ENCODE measurements around the gene SOCS7. TPM values are rescaled to one million over a fixed set of nuclear protein-coding genes. Genes with fewer than 3 reads are reported as not detected.
A peak's percentile ranks its signal among the peaks of the same experiment; 100 is the strongest.

SOCS7 gene
- total and polyA plus RNA-seq, 2 experiments from 2014 or later, result 1.3 to 6.8 TPM

- no peak overlapping the region for H3K9ac ChIP-seq
- no peaks in the 10 kb centered on the region for H3K4me1 ChIP-seq (ENCODE audit: insufficient read depth)
- H3K27me3 ChIP-seq (replicated peaks; ENCODE audit: insufficient read depth), result no peaks in the 10 kb centered on the region
- no peaks in the 10 kb centered on the region for H3K36me3 ChIP-seq (ENCODE audit: low read depth)
- no peaks in the 10 kb centered on the region for H3F3A ChIP-seq (ENCODE audit: insufficient read depth)
- no peak overlapping the region for H3K27ac ChIP-seq
- peak; percentile 38 for DNase-seq
- WGBS, 2 experiments (ENCODE audit: low coverage in 1 of 2, low lambda C conversion rate in 2 of 2, missing lambda C conversion rate in 2 of 2), result 41 to 42% methylated on average over 12 of the region's 12 CpGs
- no peaks in the 10 kb centered on the region for H3K79me2 ChIP-seq (ENCODE audit: insufficient read depth)
- in situ Hi-C loops (cut with MboI), result no loop called here
- no peak overlapping the region for H3K4me3 ChIP-seq
- H3K9me3 ChIP-seq (ENCODE audit: low read depth), result no peaks in the 10 kb centered on the region
- no peak overlapping the region for H3K4me2 ChIP-seq (ENCODE audit: unreplicated experiment)
- no peaks in the 10 kb centered on the region for H3K9me2 ChIP-seq (ENCODE audit: insufficient read depth)
- TF ChIP-seq EZH2 (IDR thresholded peaks at IDR 0.05; ENCODE audit: insufficient read depth, poor library complexity, severe bottlenecking) (no peak), EZH2phosphoT487 (IDR thresholded peaks at IDR 0.05; ENCODE audit: insufficient read depth, low read depth) (no peak)
- no peaks in the 10 kb centered on the region for H4K20me1 ChIP-seq (ENCODE audit: insufficient read depth)
- H2AFZ ChIP-seq, result no peak overlapping the region
Measured at GRCh38 chr17:38333635-38334295, 17.9 kb upstream of the SOCS7 start.

GRCh38 chr17:38334480-38335364 lies 16.9 kb upstream of the SOCS7 start:
- Histone ChIP-seq H3K4me2 (ENCODE audit: unreplicated experiment) (no peak overlapping the region), H3K9me2 (ENCODE audit: insufficient read depth) (no peaks in the 10 kb centered on the region), H3K27me3 (replicated peaks; ENCODE audit: insufficient read depth) (no peaks in the 10 kb centered on the region), H3K9ac (no peak overlapping the region), H3K4me3 (no peak overlapping the region), H3F3A (ENCODE audit: insufficient read depth) (no peaks in the 10 kb centered on the region), H3K4me1 (ENCODE audit: insufficient read depth) (no peaks in the 10 kb centered on the region), H3K27ac (no peak overlapping the region), H3K9me3 (ENCODE audit: low read depth) (no peaks in the 10 kb centered on the region), H3K79me2 (ENCODE audit: insufficient read depth) (no peaks in the 10 kb centered on the region), H3K36me3 (ENCODE audit: low read depth) (no peaks in the 10 kb centered on the region), H2AFZ (no peak overlapping the region), H4K20me1 (ENCODE audit: insufficient read depth) (no peaks in the 10 kb centered on the region)
- 76 to 78% methylated on average over 27 to 29 of the region's 30 CpGs for WGBS, 2 experiments (ENCODE audit: low coverage in 1 of 2, low lambda C conversion rate in 2 of 2, missing lambda C conversion rate in 2 of 2)
- DNase-seq, result no peak
- no peak for TF ChIP-seq EZH2 (IDR thresholded peaks at IDR 0.05; ENCODE audit: insufficient read depth, poor library complexity, severe bottlenecking)
- no peak for TF ChIP-seq EZH2phosphoT487 (IDR thresholded peaks at IDR 0.05; ENCODE audit: insufficient read depth, low read depth)
- in situ Hi-C loops (cut with MboI), result no loop called here

GRCh38 chr17:38336838-38337237 lies 14.8 kb upstream of the SOCS7 start:
- Histone ChIP-seq H2AFZ (no peak overlapping the region), H3K4me2 (ENCODE audit: unreplicated experiment) (no peak overlapping the region), H3K27me3 (replicated peaks; ENCODE audit: insufficient read depth) (no peaks in the 10 kb centered on the region), H3K9me3 (ENCODE audit: low read depth) (no peaks in the 10 kb centered on the region), H4K20me1 (ENCODE audit: insufficient read depth) (no peaks in the 10 kb centered on the region), H3K9me2 (ENCODE audit: insufficient read depth) (no peaks in the 10 kb centered on the region), H3K79me2 (ENCODE audit: insufficient read depth) (no peaks in the 10 kb centered on the region), H3K27ac (no peak overlapping the region), H3K4me1 (ENCODE audit: insufficient read depth) (no peaks in the 10 kb centered on the region), H3F3A (ENCODE audit: insufficient read depth) (no peaks in the 10 kb centered on the region), H3K4me3 (no peak overlapping the region), H3K9ac (no peak overlapping the region), H3K36me3 (ENCODE audit: low read depth) (no peaks in the 10 kb centered on the region)
- DNase-seq, result no peak
- WGBS, 2 experiments (ENCODE audit: low coverage in 1 of 2, low lambda C conversion rate in 2 of 2, missing lambda C conversion rate in 2 of 2), result 80 to 84% methylated on average over 11 of the region's 11 CpGs
- in situ Hi-C loops (cut with MboI), result no loop called here
- TF ChIP-seq EZH2phosphoT487 (IDR thresholded peaks at IDR 0.05; ENCODE audit: insufficient read depth, low read depth) (no peak), EZH2 (IDR thresholded peaks at IDR 0.05; ENCODE audit: insufficient read depth, poor library complexity, severe bottlenecking) (no peak)

- in situ Hi-C loops (cut with MboI), result no loop called here
- Histone ChIP-seq H3K4me2 (ENCODE audit: unreplicated experiment) (no peak overlapping the region), H3K79me2 (ENCODE audit: insufficient read depth) (no peaks in the 10 kb centered on the region), H3K4me1 (ENCODE audit: insufficient read depth) (no peaks in the 10 kb centered on the region), H3K27ac (no peak overlapping the region), H3K9ac (no peak overlapping the region), H4K20me1 (ENCODE audit: insufficient read depth) (no peaks in the 10 kb centered on the region), H3K9me2 (ENCODE audit: insufficient read depth) (no peaks in the 10 kb centered on the region), H2AFZ (no peak overlapping the region), H3K4me3 (no peak overlapping the region), H3K9me3 (ENCODE audit: low read depth) (no peaks in the 10 kb centered on the region), H3F3A (ENCODE audit: insufficient read depth) (no peaks in the 10 kb centered on the region), H3K27me3 (replicated peaks; ENCODE audit: insufficient read depth) (no peaks in the 10 kb centered on the region), H3K36me3 (ENCODE audit: low read depth) (no peaks in the 10 kb centered on the region)
- TF ChIP-seq EZH2phosphoT487 (IDR thresholded peaks at IDR 0.05; ENCODE audit: insufficient read depth, low read depth), result no peak
- no peak for TF ChIP-seq EZH2 (IDR thresholded peaks at IDR 0.05; ENCODE audit: insufficient read depth, poor library complexity, severe bottlenecking)
- WGBS, 2 experiments (ENCODE audit: low coverage in 1 of 2, low lambda C conversion rate in 2 of 2, missing lambda C conversion rate in 2 of 2), result 46 to 54% methylated on average over 5 of the region's 5 CpGs
- DNase-seq, result no peak
Measured at GRCh38 chr17:38338053-38338452, 13.6 kb upstream of the SOCS7 start.
